Fibroblast of villous mesenchyme (primary cell): ENCODE results near the gene QSOX2. TPM values are rescaled to one million over a fixed set of nuclear protein-coding genes. Genes with fewer than 3 reads are reported as not detected.

Source experiments
- DNase-seq: peaks from one replicate; pipeline ENCODE4 v3.0.0-alpha.2; 2010; ENCODE audit warnings: low read depth
- H3K4me3 ChIP-seq: 2 replicates; pipeline ENCODE4 v1.5.1; 2011; ENCODE audit warnings: low read depth, mild to moderate bottlenecking, low read length
- total RNA-seq: library from RNA; depleted of rRNA; stranded (reverse); fragments of >200 nt; gene quantifications from 2 replicates; pipeline ENCODE4 v1.2.3, GENCODE V29; 2012
- TF ChIP-seq, protein P1 (sequence below): IDR thresholded peaks from 2 replicates; pipeline ENCODE4 v1.5.1; 2012; ENCODE audit warnings: low read depth, mild to moderate bottlenecking, low read length; ENCODE audit not compliant: insufficient read depth

QSOX2 gene
- total RNA-seq, 1 donor = 15.1 TPM

DNA sequence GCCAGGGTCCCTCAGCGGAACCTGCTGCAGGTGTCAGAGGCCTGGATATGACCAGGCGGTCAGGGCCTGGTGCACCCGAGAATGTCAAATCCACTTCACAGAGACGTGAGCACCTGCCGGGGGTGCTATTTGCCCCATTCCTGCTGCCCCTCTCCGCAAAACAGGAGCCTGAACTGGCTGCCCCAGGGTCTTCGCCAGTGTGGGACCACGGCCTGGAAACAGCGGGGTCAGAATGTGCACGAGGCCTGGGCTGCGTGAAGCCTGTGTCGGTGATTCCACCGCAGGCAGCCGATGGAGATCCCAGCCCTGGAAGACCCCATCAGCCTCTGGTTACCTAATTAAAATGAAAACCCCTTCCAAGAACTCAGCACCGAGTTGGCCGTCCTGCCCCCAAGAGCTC, 85.8 kb downstream of the QSOX2 start:
- DNase-seq = no peak
- TF ChIP-seq, protein P1, sequence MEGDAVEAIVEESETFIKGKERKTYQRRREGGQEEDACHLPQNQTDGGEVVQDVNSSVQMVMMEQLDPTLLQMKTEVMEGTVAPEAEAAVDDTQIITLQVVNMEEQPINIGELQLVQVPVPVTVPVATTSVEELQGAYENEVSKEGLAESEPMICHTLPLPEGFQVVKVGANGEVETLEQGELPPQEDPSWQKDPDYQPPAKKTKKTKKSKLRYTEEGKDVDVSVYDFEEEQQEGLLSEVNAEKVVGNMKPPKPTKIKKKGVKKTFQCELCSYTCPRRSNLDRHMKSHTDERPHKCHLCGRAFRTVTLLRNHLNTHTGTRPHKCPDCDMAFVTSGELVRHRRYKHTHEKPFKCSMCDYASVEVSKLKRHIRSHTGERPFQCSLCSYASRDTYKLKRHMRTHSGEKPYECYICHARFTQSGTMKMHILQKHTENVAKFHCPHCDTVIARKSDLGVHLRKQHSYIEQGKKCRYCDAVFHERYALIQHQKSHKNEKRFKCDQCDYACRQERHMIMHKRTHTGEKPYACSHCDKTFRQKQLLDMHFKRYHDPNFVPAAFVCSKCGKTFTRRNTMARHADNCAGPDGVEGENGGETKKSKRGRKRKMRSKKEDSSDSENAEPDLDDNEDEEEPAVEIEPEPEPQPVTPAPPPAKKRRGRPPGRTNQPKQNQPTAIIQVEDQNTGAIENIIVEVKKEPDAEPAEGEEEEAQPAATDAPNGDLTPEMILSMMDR = no peak
- H3K4me3 ChIP-seq = no peak overlapping the region

DNA sequence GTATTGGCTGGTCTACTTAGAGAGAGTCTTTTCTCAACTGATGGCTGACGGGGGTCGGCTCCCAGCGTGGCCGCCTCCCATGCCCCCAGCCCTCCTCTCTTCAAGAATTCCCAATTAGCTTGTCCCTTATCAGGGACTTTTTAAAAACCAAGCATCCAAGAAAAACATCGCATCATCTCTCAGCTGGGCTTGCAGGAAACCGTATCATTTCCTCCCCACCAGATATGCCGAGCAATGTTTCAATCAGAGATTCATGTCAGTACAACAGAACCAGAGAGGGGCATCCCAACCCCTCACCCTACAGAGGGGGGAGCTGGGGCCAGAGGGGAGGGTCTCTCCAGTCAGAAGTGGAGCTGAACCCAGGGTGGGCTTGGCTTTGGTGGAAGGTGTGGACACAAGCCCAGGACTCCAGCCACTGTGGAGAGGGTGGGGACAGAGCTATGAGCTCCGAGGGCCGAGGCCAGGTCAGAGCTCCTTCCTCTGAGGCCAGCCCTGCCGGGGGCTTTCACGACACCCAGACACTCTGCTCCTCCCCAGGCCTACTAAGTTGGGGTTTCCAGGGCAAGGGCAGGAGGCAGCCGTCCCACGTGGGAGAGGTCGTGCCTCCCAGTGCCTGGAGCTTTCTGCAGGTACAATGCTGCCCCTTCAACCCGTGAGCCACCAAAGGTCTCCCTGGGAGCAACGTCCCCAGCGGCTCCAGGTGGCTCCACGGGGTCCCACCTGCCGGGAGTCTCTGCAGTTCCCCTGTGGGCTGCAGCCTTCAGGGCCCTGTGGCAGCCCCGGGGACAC, 87.9 kb downstream of the QSOX2 start:
- TF ChIP-seq, protein P1 = no peak
- H3K4me3 ChIP-seq = no peak overlapping the region
- no peak for DNase-seq

Other genes starting within 250 kb of the QSOX2 start
- 30.3 and 34.1 TPM in 2 replicates for gene NACC2, start 150.5 kb downstream of the QSOX2 start, total RNA-seq
- 39.0 and 39.7 TPM in 2 replicates for gene TMEM250, start 126.9 kb downstream of the QSOX2 start, total RNA-seq
- gene LHX3, start 40.7 kb downstream of the QSOX2 start, total RNA-seq = not detected in 2 replicates
- under 0.01 TPM in 2 replicates for gene CCDC187, start 58.3 kb upstream of the QSOX2 start, total RNA-seq
- gene GPSM1, start 81.7 kb upstream of the QSOX2 start, total RNA-seq = 54.8 and 72.5 TPM in 2 replicates
- gene DNLZ, start 117.9 kb upstream of the QSOX2 start, total RNA-seq = 8.2 and 17.4 TPM in 2 replicates
- 14.7 and 20.0 TPM in 2 replicates for gene CARD9, start 127.9 kb upstream of the QSOX2 start, total RNA-seq
- gene SNAPC4, start 154.4 kb upstream of the QSOX2 start, total RNA-seq = 9.0 and 11.7 TPM in 2 replicates
- gene ENTR1, start 164.8 kb upstream of the QSOX2 start, total RNA-seq = 34.5 and 40.3 TPM in 2 replicates
- 45.1 and 48.8 TPM in 2 replicates for gene PMPCA, start 164.8 kb upstream of the QSOX2 start, total RNA-seq
- 8.2 and 9.3 TPM in 2 replicates for gene INPP5E, start 194.0 kb upstream of the QSOX2 start, total RNA-seq
- 40.3 and 43.2 TPM in 2 replicates for gene SEC16A, start 237.2 kb upstream of the QSOX2 start, total RNA-seq